ENCODE data around the gene EYA4. TPM values are rescaled to one million over a fixed set of nuclear protein-coding genes. Genes with fewer than 3 reads are reported as not detected.

Gene EYA4
- total and polyA plus RNA-seq, 4 experiments from 2014 or later: not detected

DNA sequence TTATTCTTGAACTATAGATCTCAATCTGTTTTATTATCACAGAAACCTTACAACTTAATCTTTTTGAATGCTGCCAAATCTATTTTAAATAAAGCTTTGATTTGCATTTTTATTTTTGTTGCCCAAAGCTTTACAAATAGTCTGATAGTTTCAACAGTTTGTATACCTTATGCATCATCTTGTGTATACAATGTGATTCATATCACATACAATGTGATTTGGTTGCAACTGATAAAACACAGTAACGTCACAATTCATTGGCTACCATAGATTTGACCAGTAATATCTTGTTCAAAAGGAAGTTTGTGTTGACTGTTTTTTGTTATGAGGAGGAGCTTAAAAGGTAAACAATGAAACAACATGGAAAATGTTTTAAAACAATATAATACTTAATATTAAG is 110.9 kb downstream of the EYA4 start:
- CTCF ChIA-PET (ENCODE audit: partially characterized antibody): no interaction called here
- intact Hi-C loops (cut with micrococcal nuclease): no loop called here
- no peak for DNase-seq

DNA sequence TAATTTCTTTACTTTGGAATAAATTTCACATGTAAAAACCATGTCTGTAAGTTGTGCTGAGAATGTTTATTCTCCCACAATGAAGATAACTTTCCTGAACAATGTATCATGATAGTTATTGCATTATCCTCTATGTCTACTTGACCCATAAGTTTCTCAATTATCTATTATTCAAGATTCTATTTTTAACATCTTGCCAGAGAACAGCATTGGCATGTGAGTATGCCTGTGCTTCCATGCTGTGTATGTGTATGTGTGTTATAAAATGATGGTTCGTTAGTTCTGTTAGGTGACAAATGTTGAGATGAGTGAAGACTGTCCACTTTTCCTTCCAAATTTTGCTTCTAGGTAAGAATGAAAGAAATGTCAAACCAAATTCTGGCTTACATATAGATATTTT is 111.9 kb downstream of the EYA4 start:
- Mint-ChIP-seq H3K4me1 (no peaks in the 10 kb centered on the region), H3K27me3 (no peaks in the 10 kb centered on the region), H3K27ac (no peak overlapping the region), H3K4me3 (no peak overlapping the region), H3K9me3 (peaks cover 0 to 3% (median 0%) of the 10 kb centered on the region in 8 donors), H3K36me3 (no peaks in the 10 kb centered on the region)
- Histone ChIP-seq H3K4me3 (ENCODE audit: low read length in 2 of 2) (no peak overlapping the region), H3K27me3 (ENCODE audit: insufficient read depth, low read length) (no peaks in the 10 kb centered on the region), H3K27ac (ENCODE audit: low read depth, low read length) (no peak overlapping the region), H3K9me3 (ENCODE audit: control insufficient read depth in 1 of 2, low read length in 2 of 2) (no peaks in the 10 kb centered on the region), H3K36me3 (ENCODE audit: insufficient read depth, low read length) (no peaks in the 10 kb centered on the region), H3K4me1 (ENCODE audit: insufficient read depth, low read length) (no peaks in the 10 kb centered on the region)
- ChIA-PET POLR2A (ENCODE audit: partially characterized antibody) (no interaction called here), CTCF (ENCODE audit: partially characterized antibody) (no interaction called here)
- intact Hi-C loops (cut with micrococcal nuclease): no loop called here
- DNase-seq: no peak

More for the DNA sequence above, 110.9 kb downstream of the EYA4 start:
- H3K27me3 Mint-ChIP-seq: no peaks in the 10 kb centered on the region
- POLR2A ChIA-PET (ENCODE audit: partially characterized antibody): no interaction called here
- Histone ChIP-seq H3K27ac (ENCODE audit: low read depth, low read length) (no peak overlapping the region), H3K27me3 (ENCODE audit: insufficient read depth, low read length) (no peaks in the 10 kb centered on the region), H3K4me3 (ENCODE audit: low read length in 2 of 2) (no peak overlapping the region), H3K36me3 (ENCODE audit: insufficient read depth, low read length) (no peaks in the 10 kb centered on the region), H3K9me3 (ENCODE audit: control insufficient read depth in 1 of 2, low read length in 2 of 2) (no peaks in the 10 kb centered on the region), H3K4me1 (ENCODE audit: insufficient read depth, low read length) (no peaks in the 10 kb centered on the region)
- no peak overlapping the region for H3K27ac Mint-ChIP-seq
- H3K4me3 Mint-ChIP-seq: no peak overlapping the region
- no peaks in the 10 kb centered on the region for H3K36me3 Mint-ChIP-seq
- H3K9me3 Mint-ChIP-seq: peaks cover 0 to 3% (median 0%) of the 10 kb centered on the region in 8 donors
- H3K4me1 Mint-ChIP-seq: no peaks in the 10 kb centered on the region

DNA sequence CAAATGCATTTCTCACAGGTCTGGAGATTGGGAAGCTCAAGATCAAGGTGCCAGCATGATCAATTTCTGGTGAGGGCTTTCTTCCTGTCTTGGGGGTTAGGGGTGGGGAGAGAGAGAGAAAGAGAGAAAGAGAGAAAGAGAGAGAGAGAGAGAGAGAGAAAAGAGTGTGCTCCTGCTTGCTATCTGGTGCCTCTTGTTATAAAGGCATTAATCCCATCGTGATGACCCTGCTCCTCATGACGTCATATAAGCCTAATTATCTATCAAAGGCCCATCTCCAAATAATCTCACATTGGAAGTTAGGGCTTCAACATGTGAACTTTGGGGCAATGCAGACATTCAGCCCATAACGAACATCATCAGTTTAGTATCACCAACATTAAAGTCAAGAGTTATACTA is 114.8 kb downstream of the EYA4 start:
- H3K4me1 Mint-ChIP-seq: no peaks in the 10 kb centered on the region
- no peak overlapping the region for H3K4me3 Mint-ChIP-seq
- CTCF ChIA-PET (ENCODE audit: partially characterized antibody): no interaction called here

DNA sequence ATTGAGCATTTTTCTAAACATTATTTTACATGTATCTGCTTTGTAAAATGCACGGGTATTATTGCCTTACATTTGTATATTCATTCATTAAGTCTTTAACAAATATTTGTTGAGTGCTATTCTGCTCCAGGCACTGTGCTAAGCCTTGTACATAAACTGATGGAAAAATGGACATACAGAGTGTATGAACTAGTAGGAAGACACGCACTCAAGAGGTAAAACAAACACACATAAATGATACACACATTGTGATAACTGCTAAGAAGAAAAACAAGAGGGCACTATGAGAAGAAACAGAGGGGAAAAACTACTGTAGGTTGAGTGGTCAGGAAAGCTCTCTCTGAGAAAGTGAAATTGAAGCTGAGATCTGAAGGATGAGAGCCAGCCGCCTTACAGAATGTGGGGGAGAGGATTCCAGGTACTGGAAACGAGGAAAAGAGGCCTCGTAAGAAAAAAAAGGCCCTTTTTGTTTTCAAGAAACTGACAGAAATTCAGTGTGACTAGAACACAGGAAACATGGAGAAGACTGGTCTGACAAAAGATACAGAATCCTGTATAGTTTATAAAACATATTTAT is 117.5 kb downstream of the EYA4 start:
- intact Hi-C loops (cut with micrococcal nuclease): no loop called here
- no peak for DNase-seq
- Histone ChIP-seq H3K4me1 (ENCODE audit: insufficient read depth, low read length) (no peaks in the 10 kb centered on the region), H3K4me3 (ENCODE audit: low read length in 2 of 2) (no peak overlapping the region), H3K9me3 (ENCODE audit: control insufficient read depth in 1 of 2, low read length in 2 of 2) (no peaks in the 10 kb centered on the region), H3K27ac (ENCODE audit: low read depth, low read length) (no peak overlapping the region), H3K27me3 (ENCODE audit: insufficient read depth, low read length) (no peaks in the 10 kb centered on the region), H3K36me3 (ENCODE audit: insufficient read depth, low read length) (no peaks in the 10 kb centered on the region)
- POLR2A ChIA-PET (ENCODE audit: partially characterized antibody): no interaction called here
- Mint-ChIP-seq H3K27me3 (no peaks in the 10 kb centered on the region), H3K27ac (no peak overlapping the region), H3K4me1 (no peaks in the 10 kb centered on the region), H3K4me3 (no peak overlapping the region), H3K9me3 (no peaks in the 10 kb centered on the region), H3K36me3 (no peaks in the 10 kb centered on the region)
- CTCF ChIA-PET (ENCODE audit: partially characterized antibody): interaction anchor here (0.6 kb wide), 1 partner anchor 174 kb away, joined by 3 read pairs; no protein-coding TSS in a partner anchor

More for the DNA sequence above, 114.8 kb downstream of the EYA4 start:
- POLR2A ChIA-PET (ENCODE audit: partially characterized antibody): no interaction called here
- Mint-ChIP-seq H3K27me3 (no peaks in the 10 kb centered on the region), H3K9me3 (no peaks in the 10 kb centered on the region), H3K36me3 (no peaks in the 10 kb centered on the region), H3K27ac (no peak overlapping the region)
- Histone ChIP-seq H3K27me3 (ENCODE audit: insufficient read depth, low read length) (no peaks in the 10 kb centered on the region), H3K9me3 (ENCODE audit: control insufficient read depth in 1 of 2, low read length in 2 of 2) (no peaks in the 10 kb centered on the region), H3K27ac (ENCODE audit: low read depth, low read length) (no peak overlapping the region), H3K4me1 (ENCODE audit: insufficient read depth, low read length) (no peaks in the 10 kb centered on the region), H3K36me3 (ENCODE audit: insufficient read depth, low read length) (no peaks in the 10 kb centered on the region), H3K4me3 (ENCODE audit: low read length in 2 of 2) (no peak overlapping the region)
- no peak for DNase-seq
- intact Hi-C loops (cut with micrococcal nuclease): no loop called here

DNA sequence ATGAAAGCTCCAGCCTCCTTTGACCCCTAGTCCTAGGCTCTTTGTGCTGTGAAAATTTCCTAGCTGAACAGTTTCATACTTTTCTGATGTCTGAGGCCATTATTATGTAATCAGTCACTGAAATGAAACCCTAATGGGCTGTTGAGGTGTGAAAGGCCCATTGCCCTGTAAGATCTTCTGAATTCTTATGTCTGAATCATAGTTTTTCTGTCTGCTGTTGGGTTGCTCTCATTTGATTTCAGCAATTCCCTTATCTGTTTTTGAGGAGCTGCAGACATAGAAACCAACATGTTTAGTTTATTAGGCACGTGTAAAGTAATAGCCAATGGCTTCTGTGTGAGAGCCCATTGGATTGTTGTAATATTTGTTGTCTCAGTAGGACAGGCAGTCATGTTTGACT is 118.1 kb downstream of the EYA4 start:
- Mint-ChIP-seq H3K36me3 (no peaks in the 10 kb centered on the region), H3K4me1 (no peaks in the 10 kb centered on the region), H3K9me3 (no peaks in the 10 kb centered on the region), H3K27me3 (no peaks in the 10 kb centered on the region), H3K27ac (no peak overlapping the region), H3K4me3 (no peak overlapping the region)
- ChIA-PET POLR2A (ENCODE audit: partially characterized antibody) (no interaction called here), CTCF (ENCODE audit: partially characterized antibody) (interaction anchor here (0.6 kb wide), 1 partner anchor 174 kb away, joined by 3 read pairs; no protein-coding TSS in a partner anchor)
- no peak for DNase-seq
- intact Hi-C loops (cut with micrococcal nuclease): no loop called here
- no peaks in the 10 kb centered on the region for H3K27me3 ChIP-seq (ENCODE audit: insufficient read depth, low read length)
- no peaks in the 10 kb centered on the region for H3K36me3 ChIP-seq (ENCODE audit: insufficient read depth, low read length)
- no peaks in the 10 kb centered on the region for H3K9me3 ChIP-seq (ENCODE audit: control insufficient read depth in 1 of 2, low read length in 2 of 2)
- H3K4me1 ChIP-seq (ENCODE audit: insufficient read depth, low read length): no peaks in the 10 kb centered on the region
- no peak overlapping the region for H3K4me3 ChIP-seq (ENCODE audit: low read length in 2 of 2)
- no peak overlapping the region for H3K27ac ChIP-seq (ENCODE audit: low read depth, low read length)

DNA sequence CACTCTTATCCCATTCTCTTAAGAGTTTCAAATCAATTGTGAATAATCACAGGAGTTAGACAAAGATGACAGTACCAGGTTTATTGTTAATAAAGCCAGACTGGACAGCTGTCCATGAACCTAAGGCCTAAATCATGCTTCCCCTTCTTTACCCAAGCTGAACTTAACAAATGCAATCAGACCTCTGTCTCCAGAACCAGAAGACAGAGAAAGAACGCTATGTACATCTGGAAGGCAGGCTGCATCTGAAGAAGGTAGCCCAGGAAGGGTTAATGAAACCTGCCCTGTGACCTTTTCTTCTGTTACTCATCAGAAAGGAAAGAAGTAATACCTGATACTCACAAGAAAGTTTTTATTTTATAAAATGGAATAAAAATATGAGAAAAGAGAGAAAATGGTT is 118.6 kb downstream of the EYA4 start:
- no peaks in the 10 kb centered on the region for H3K36me3 ChIP-seq (ENCODE audit: insufficient read depth, low read length)
- H3K4me3 Mint-ChIP-seq: no peak overlapping the region
- H3K27me3 Mint-ChIP-seq: no peaks in the 10 kb centered on the region

DNA sequence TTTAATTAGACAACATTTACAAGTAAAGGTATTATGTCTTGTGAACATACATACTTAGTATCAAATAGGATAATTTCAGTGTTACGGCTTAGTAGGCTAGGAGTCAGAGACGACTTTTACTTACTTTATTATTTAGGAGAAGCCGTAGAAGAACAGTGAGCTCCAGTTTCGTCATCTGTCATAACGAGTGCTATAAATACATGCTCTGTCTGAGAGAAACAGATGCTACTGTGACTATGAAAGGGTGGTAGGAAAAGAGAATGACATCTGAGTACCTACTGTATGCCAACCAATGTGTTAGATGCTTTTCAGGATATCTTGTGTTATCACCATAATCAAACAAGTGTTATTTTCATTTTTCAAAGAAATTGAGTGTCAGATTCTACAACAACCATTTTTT is 119.0 kb downstream of the EYA4 start:
- Mint-ChIP-seq H3K27ac (no peak overlapping the region), H3K27me3 (no peaks in the 10 kb centered on the region), H3K36me3 (no peaks in the 10 kb centered on the region), H3K4me1 (no peaks in the 10 kb centered on the region), H3K9me3 (no peaks in the 10 kb centered on the region), H3K4me3 (no peak overlapping the region)
- no peak for DNase-seq
- CTCF ChIA-PET (ENCODE audit: partially characterized antibody): no interaction called here
- no peaks in the 10 kb centered on the region for H3K36me3 ChIP-seq (ENCODE audit: insufficient read depth, low read length)
- H3K9me3 ChIP-seq (ENCODE audit: control insufficient read depth in 1 of 2, low read length in 2 of 2): no peaks in the 10 kb centered on the region
- H3K4me3 ChIP-seq (ENCODE audit: low read length in 2 of 2): no peak overlapping the region
- H3K4me1 ChIP-seq (ENCODE audit: insufficient read depth, low read length): no peaks in the 10 kb centered on the region
- intact Hi-C loops (cut with micrococcal nuclease): no loop called here
- no peaks in the 10 kb centered on the region for H3K27me3 ChIP-seq (ENCODE audit: insufficient read depth, low read length)
- no peak overlapping the region for H3K27ac ChIP-seq (ENCODE audit: low read depth, low read length)
- POLR2A ChIA-PET (ENCODE audit: partially characterized antibody): no interaction called here

More for the DNA sequence above, 118.6 kb downstream of the EYA4 start:
- Histone ChIP-seq H3K4me1 (ENCODE audit: insufficient read depth, low read length) (no peaks in the 10 kb centered on the region), H3K27ac (ENCODE audit: low read depth, low read length) (no peak overlapping the region), H3K27me3 (ENCODE audit: insufficient read depth, low read length) (no peaks in the 10 kb centered on the region), H3K9me3 (ENCODE audit: control insufficient read depth in 1 of 2, low read length in 2 of 2) (no peaks in the 10 kb centered on the region), H3K4me3 (ENCODE audit: low read length in 2 of 2) (no peak overlapping the region)
- Mint-ChIP-seq H3K4me1 (no peaks in the 10 kb centered on the region), H3K27ac (no peak overlapping the region), H3K9me3 (no peaks in the 10 kb centered on the region), H3K36me3 (no peaks in the 10 kb centered on the region)
- intact Hi-C loops (cut with micrococcal nuclease): no loop called here
- ChIA-PET POLR2A (ENCODE audit: partially characterized antibody) (no interaction called here), CTCF (ENCODE audit: partially characterized antibody) (no interaction called here)
- no peak for DNase-seq

DNA sequence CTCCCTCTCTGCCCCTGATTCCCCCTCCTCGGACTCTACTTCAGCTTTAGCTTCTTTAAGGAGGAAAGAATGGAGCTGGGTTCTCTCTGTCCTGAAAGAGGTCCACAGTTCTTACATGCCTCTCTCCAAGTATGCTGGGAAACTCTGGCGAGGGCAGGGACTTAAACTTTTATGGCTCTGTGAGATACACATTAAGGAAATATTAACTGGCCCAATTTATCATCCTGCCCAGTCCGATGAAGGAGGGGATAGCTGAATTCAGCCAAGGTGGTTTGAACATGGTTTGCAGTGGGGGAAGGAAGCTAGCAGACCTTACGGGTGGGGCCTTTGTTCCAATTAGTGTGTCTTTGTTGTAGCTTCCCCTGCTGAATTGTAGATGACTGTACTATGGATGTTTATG is 121.7 kb downstream of the EYA4 start:
- Histone ChIP-seq H3K27me3 (ENCODE audit: insufficient read depth, low read length) (no peaks in the 10 kb centered on the region), H3K4me3 (ENCODE audit: low read length in 2 of 2) (no peak overlapping the region), H3K9me3 (ENCODE audit: control insufficient read depth in 1 of 2, low read length in 2 of 2) (no peaks in the 10 kb centered on the region), H3K36me3 (ENCODE audit: insufficient read depth, low read length) (no peaks in the 10 kb centered on the region), H3K4me1 (ENCODE audit: insufficient read depth, low read length) (no peaks in the 10 kb centered on the region), H3K27ac (ENCODE audit: low read depth, low read length) (no peak overlapping the region)
- no peaks in the 10 kb centered on the region for H3K4me1 Mint-ChIP-seq
- CTCF ChIA-PET (ENCODE audit: partially characterized antibody): no interaction called here
- POLR2A ChIA-PET (ENCODE audit: partially characterized antibody): no interaction called here
- H3K9me3 Mint-ChIP-seq: no peaks in the 10 kb centered on the region
- intact Hi-C loops (cut with micrococcal nuclease): no loop called here
- H3K27me3 Mint-ChIP-seq: no peaks in the 10 kb centered on the region
- no peak for DNase-seq
- H3K36me3 Mint-ChIP-seq: no peaks in the 10 kb centered on the region
- no peak overlapping the region for H3K27ac Mint-ChIP-seq
- no peak overlapping the region for H3K4me3 Mint-ChIP-seq
